Measurements from ENCODE around the gene FRMPD4. TPM values are rescaled to one million over a fixed set of nuclear protein-coding genes. Genes with fewer than 3 reads are reported as not detected.

FRMPD4 gene
- total RNA-seq, 3 donors from 2014 or later = 0.06 to 3.4 (median 0.34) TPM

DNA sequence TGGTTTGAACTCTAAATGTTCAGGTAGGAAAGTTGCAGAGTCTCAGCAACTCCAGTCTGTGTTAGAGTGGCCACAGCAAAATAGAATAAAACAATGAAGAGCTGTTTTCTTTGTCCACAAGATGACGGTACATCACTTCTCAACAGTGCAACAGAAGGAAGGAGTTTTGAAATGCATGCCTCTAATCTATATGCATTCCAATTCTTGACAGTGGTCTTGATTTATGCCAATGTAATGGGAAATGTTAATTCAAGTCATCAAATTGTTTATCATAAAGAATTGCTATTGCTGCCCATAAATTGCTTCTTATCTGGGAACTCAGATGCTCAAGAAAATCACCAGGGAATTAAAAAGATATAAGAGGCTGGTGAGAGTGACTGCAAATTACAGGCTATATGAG, 457.4 kb downstream of the FRMPD4 start:
- TF ChIP-seq, protein P1, sequence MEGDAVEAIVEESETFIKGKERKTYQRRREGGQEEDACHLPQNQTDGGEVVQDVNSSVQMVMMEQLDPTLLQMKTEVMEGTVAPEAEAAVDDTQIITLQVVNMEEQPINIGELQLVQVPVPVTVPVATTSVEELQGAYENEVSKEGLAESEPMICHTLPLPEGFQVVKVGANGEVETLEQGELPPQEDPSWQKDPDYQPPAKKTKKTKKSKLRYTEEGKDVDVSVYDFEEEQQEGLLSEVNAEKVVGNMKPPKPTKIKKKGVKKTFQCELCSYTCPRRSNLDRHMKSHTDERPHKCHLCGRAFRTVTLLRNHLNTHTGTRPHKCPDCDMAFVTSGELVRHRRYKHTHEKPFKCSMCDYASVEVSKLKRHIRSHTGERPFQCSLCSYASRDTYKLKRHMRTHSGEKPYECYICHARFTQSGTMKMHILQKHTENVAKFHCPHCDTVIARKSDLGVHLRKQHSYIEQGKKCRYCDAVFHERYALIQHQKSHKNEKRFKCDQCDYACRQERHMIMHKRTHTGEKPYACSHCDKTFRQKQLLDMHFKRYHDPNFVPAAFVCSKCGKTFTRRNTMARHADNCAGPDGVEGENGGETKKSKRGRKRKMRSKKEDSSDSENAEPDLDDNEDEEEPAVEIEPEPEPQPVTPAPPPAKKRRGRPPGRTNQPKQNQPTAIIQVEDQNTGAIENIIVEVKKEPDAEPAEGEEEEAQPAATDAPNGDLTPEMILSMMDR (IDR thresholded peaks at IDR 0.05) = no peak
- no peak for ATAC-seq

DNA sequence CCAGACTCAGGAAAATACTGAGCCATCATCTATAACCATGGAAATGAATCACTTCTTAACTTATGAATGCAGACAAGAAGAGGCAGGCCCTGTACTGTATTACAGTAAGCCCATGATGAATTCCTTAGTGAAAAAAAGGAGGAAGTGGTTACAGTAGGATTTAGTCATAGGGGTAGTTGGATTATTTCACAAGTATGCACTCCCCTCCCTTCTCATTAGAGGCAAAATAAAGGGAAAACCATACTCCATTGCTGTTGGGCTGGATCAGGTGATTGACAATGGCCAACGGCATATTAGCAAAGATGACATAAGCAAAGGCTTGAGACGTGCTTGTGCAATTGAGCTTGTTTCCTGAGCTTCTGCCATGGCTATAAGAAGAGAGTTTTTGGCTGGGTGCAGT, 471.8 kb downstream of the FRMPD4 start:
- Histone ChIP-seq H3K9me3 (no peaks in the 10 kb centered on the region), H3K4me1 (ENCODE audit: low read depth) (no peaks in the 10 kb centered on the region), H3K36me3 (ENCODE audit: low read depth) (no peaks in the 10 kb centered on the region), H3K4me3 (no peak overlapping the region)
- intact Hi-C loops (cut with DNase I, micrococcal nuclease) = no loop called here
- ATAC-seq (no peak), DNase-seq (no peak)
- TF ChIP-seq, protein P1 (IDR thresholded peaks at IDR 0.05) = no peak

More for the DNA sequence above, 457.4 kb downstream of the FRMPD4 start:
- intact Hi-C loops (cut with DNase I, micrococcal nuclease) = no loop called here
- DNase-seq = no peak
- no peaks in the 10 kb centered on the region for H3K36me3 ChIP-seq (ENCODE audit: low read depth)
- no peaks in the 10 kb centered on the region for H3K4me1 ChIP-seq (ENCODE audit: low read depth)
- no peaks in the 10 kb centered on the region for H3K9me3 ChIP-seq
- H3K4me3 ChIP-seq = no peak overlapping the region

DNA sequence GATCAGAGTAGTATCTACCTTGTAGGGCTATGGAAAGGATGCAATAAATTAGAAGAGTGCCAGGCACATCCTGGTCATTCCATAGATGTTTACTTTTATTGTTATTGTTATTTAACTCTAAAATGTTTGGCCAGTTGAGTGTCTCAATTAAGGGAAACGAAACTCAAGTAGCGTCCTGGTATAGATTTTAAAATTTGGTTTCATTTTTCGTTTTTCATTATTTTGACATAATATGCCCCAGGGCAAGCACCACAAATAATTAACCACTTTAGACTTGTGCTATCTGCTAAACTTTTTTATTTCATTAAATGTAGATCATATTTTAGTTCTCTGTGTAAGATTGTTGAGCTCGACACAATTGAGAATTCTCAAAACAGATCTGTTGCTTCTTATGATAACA, 473.2 kb downstream of the FRMPD4 start:
- Histone ChIP-seq H3K4me3 (no peak overlapping the region), H3K4me1 (ENCODE audit: low read depth) (no peaks in the 10 kb centered on the region), H3K36me3 (ENCODE audit: low read depth) (no peaks in the 10 kb centered on the region), H3K9me3 (no peaks in the 10 kb centered on the region)
- intact Hi-C loops (cut with DNase I, micrococcal nuclease) = no loop called here
- TF ChIP-seq, protein P1 (IDR thresholded peaks at IDR 0.05) = no peak
- DNase-seq = no peak
- no peak for ATAC-seq

DNA sequence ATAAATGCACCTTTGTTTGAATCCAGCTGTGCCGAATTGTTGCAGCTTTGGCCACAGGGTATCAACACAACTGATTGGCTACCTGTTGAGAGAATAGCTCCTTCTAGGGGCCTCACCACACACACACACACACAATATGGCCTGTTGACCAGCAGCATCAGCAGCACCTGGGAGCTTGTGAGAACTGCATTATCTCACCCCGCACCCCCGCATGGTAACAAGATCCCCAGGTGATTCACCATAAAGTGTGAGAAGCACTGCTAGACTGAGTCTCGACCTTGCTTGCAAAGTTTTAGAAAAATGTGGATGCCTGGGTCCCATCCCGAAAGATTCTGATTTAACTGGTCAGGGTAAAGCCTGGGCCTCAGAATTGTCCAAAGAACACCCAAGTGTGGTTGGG, 476.0 kb downstream of the FRMPD4 start:
- no peak for ATAC-seq

DNA sequence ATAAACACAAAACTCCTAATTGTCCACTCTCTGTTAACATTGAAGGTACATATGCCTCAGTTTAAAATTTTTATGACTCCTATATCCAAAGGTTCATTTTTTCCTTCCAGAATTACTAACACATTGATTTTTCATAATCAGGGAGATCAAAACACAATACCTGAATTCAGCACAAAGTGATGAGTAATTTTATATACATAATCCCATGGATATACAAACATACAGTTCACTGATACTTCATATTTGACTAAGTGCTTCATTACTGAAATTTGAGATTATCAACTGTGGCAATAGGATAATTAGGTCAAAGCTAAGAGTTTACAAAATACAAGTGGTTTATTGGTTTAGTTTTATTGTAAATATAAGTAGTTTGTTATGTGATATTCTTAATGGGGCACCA, 476.8 kb downstream of the FRMPD4 start:
- no peak for ATAC-seq
- no peaks in the 10 kb centered on the region for H3K36me3 ChIP-seq (ENCODE audit: low read depth)
- intact Hi-C loops (cut with DNase I, micrococcal nuclease) = no loop called here

More for the DNA sequence above, 476.0 kb downstream of the FRMPD4 start:
- Histone ChIP-seq H3K4me3 (no peak overlapping the region), H3K4me1 (ENCODE audit: low read depth) (no peaks in the 10 kb centered on the region), H3K36me3 (ENCODE audit: low read depth) (no peaks in the 10 kb centered on the region), H3K9me3 (no peaks in the 10 kb centered on the region)
- no peak for DNase-seq
- intact Hi-C loops (cut with DNase I, micrococcal nuclease) = no loop called here
- TF ChIP-seq, protein P1 (IDR thresholded peaks at IDR 0.05) = no peak

More for the DNA sequence above, 476.8 kb downstream of the FRMPD4 start:
- no peak for DNase-seq
- TF ChIP-seq, protein P1 (IDR thresholded peaks at IDR 0.05) = no peak
- no peak overlapping the region for H3K4me3 ChIP-seq
- H3K9me3 ChIP-seq = no peaks in the 10 kb centered on the region
- H3K4me1 ChIP-seq (ENCODE audit: low read depth) = no peaks in the 10 kb centered on the region
